Activated CD4-positive, alpha-beta T cell treated with anti-CD3 and anti-CD28 coated beads, Interleukin-2, amount 50 U/mL, for 16 hours (primary cell): ENCODE measurements around the gene LAMA2.
A peak's percentile ranks its signal among the peaks of the same experiment; 100 is the strongest.

Experiments used
- DNase-seq: peaks from one replicate; pipeline ENCODE4 v3.0.0-alpha.2; 2020

LAMA2 gene

GRCh38 chr6:129279343-129280292, 396.7 kb downstream of the LAMA2 start:
- DNase-seq = no peak

DNA sequence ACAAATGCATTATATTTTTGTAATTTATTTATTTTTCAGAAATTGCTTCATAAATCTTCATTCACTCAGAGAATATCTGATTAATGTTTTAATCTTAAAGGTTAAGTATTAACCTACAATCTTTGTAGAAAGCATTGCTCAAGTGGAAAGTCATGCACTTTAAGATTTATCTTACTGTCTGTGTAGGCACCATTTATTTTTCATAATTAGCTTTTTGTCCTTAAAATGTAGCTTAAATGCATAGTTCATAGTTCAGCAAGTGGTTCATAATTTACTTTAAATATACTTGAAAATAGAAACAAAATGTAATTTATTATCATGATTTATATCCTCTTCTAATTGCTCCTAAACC, 397.3 kb downstream of the LAMA2 start:
- no peak for DNase-seq

DNA sequence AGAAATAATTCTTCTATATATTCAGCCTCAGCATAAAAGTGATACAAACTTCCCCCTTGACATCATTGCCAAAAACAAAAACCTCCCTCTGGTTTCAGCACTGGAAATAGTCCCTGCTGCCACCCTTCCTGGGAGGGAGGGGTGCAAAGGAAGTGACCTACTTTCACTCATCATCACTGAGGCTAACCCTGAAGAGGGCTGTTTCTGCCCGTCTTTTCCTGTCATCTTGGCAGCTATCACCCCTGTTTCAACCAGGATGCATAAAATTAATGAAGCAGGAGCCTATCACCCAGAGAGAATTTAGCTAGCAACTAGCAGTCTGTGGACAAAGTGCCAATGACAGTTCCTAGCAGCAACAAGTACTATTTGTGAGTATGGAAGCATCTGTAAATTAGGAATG, 397.8 kb downstream of the LAMA2 start:
- DNase-seq = peak; percentile 61

- DNase-seq = no peak
These were observed 398.3 kb downstream of the LAMA2 start for GRCh38 chr6:129281168-129281796.

GRCh38 chr6:129282019-129282418, 399.1 kb downstream of the LAMA2 start:
- no peak for DNase-seq

DNA sequence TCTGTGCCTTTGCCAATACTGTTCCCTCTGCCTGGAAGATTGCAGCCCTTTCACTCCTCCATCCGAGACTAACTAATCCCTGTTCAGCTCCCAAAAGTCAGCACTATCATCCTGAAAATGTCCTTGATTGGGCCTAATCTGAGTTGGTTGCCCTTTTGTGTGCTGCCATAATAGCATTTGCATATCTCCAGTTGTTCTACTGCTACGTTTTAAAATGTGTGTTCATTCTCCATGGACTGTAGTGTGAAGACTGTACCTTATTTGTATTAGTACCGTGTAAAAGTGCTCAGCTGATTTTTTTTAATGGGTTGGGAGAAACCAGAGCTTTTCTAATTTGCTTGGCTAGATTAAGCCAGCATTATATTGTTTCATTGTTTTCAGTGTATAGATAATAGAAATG, 401.3 kb downstream of the LAMA2 start:
- no peak for DNase-seq

DNA sequence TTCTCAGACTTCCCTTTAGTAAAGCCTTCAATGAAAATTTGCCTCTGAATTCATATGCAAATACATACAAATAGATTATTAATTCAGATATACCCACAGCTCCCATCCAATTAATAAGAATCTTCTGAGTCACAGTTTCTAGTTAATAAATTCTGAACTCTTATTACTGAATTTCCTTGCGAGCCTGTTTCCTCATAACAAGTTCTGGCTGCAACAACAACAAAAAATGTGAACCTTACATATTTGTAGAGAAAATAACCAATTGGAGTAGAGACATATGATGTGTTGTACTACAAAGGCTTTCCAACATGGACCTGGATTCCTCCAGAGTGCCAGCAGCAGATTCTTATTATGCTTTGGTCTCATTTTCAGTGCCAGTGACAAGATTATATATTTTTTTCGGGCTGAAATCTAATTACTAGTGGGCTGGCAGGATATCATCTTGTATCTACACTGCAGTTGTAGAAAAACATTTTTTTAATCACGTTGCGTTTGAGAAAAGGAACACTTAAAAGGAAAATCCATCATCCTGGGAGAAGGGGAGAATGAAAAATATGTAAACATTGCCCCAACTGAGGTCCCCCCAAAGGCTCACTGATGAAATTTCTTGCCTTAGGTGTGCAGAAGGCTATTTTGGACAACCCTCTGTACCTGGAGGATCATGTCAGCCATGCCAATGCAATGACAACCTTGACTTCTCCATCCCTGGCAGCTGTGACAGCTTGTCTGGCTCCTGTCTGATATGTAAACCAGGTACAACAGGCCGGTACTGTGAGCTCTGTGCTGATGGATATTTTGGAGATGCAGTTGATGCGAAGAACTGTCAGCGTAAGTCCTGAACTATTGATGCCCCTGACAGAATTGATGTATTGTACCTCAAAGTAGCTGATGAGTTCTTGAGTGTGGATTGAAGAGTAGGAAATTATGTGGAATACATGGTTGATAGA, 404.6 kb downstream of the LAMA2 start:
- DNase-seq = no peak

DNA sequence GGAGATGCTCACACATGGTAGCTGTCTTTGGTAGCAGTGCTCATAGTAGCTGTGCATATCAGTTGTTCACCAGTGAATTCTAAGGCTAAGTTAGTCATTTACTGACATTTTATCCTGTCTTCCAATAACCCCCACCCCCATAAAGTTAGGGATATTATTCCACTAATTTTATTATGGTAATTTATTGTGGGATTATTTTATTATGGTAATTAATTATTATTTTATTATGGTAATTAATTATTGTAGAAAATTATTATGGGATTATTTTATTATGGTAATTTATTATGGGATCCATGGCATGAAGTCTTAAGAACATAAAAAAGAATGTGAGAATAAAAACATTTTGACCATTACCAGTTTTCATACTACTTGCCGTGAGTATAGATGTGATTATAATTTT, 406.5 kb downstream of the LAMA2 start:
- DNase-seq = no peak

GRCh38 chr6:129292836-129293235, 409.9 kb downstream of the LAMA2 start:
- no peak for DNase-seq

DNA sequence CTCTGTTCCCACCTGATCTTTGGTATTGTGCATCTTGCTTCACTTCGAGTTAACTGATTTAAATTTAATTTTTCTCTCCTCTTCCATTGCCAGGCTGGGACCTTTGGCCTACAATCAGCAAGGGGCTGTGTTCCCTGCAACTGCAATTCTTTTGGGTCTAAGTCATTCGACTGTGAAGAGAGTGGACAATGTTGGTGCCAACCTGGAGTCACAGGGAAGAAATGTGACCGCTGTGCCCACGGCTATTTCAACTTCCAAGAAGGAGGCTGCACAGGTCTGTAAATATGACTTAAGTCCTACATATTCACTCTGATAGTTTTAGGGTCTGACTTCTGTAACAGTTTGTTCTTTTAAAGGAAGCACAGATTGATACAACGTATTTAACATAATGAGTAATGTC, 414.7 kb downstream of the LAMA2 start:
- DNase-seq = no peak

GRCh38 chr6:129302671-129303070, 419.7 kb downstream of the LAMA2 start:
- no peak for DNase-seq

- DNase-seq = no peak
These were observed 423.9 kb downstream of the LAMA2 start for GRCh38 chr6:129306826-129307225.

DNA sequence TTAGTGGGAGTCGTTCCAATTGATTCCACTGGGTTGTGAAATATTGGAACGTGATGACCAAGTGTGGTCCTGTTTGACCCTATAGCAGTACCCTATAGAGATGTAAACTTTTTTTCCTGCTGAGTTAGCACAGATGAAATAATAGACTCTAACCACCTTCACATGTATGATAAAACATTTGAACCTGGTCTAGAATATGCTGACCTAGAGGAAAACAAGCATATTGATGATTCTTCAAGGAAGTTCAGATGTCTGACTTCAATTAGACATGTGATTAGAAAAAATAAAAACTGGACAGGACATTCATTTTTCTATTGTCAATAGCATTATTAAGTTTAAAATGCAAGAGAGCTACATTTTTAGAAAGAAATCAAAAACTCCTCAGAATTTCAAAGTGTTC, 424.9 kb downstream of the LAMA2 start:
- DNase-seq = no peak

- DNase-seq = no peak
These were observed 426.2 kb downstream of the LAMA2 start for GRCh38 chr6:129309154-129309553.

DNA sequence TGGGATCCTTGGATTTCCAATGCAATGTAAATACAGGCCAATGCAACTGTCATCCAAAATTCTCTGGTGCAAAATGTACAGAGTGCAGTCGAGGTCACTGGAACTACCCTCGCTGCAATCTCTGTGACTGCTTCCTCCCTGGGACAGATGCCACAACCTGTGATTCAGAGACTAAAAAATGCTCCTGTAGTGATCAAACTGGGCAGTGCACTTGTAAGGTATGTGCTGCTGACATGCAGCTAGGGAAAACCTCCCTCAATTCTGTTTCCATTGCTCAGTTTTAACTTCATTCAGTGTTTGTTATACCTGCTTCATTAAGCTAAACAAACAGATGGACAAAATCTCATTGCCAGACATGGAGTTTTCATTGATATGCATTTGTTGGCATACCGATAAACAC, 429.9 kb downstream of the LAMA2 start:
- no peak for DNase-seq

DNA sequence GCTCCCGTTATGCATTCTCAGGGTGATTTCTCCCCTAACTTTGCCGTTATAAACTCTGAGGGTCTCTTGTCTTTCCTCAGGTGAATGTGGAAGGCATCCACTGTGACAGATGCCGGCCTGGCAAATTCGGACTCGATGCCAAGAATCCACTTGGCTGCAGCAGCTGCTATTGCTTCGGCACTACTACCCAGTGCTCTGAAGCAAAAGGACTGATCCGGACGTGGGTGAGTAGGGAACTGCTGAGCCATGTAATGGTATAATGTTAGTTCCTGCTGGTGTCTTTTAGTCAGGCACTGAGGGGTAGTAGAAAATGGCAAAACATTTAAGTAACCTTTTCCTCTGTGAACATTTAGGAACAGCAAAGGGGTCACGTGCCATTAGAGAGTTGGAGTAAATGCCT, 431.6 kb downstream of the LAMA2 start:
- no peak for DNase-seq

DNA sequence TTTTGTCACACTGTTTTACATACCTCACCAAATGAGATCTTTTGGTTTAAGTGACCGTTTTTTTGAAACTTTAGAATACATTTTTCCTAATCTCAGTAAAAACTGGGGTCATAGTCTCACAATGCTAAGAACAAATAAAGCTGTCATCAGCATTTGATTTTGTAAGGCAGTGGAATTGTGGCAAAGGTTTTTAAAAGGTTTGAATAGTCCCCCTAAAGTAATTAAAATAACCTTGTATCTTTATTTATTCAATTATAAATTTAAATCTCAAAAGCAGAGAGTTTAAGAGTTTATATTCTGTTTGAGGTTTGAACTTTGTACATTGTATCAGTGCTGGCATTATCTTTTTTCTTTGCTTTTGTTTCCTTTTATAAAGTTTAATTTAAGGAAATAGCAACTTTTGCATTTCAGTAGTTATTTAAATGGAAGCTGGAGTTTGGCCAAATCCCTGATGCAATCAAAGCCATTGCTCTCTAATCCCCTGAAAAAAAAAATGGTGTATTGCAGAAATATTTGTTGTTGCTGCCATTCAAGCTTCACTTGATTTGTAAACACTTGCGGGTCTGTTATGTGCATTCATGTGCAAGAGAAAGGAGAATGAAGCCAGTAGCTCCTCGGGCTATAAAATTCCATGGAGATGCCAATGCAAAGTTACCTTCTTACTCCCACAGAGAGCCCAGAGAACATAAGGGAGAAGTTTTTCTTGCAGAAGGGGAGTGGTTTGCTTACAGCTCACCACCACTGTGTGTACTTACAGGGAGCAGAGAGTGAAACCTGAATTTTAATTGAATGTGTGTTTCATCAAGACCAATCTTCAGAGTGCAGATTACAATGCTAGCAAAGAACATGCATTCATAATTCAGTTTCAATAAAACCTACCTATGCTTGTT, 435.2 kb downstream of the LAMA2 start:
- DNase-seq = no peak

DNA sequence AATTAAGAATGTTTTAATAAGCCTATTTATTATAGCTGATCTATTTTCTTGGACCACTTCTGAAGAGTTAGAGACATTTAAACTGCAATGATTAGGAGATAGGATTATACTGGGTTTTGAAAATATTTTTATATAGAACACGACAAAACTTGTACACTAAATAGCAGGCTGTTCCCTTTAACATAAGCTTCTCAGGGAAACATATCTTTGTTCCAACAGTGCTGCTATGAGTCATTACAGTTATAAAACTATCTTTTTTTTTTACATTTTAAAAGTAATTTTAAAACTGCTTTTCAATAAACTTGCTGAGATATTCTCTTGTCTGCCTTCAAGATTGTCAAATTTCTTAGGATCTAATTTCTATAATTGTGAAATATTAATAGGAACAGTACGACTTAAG, 438.0 kb downstream of the LAMA2 start:
- DNase-seq = no peak

DNA sequence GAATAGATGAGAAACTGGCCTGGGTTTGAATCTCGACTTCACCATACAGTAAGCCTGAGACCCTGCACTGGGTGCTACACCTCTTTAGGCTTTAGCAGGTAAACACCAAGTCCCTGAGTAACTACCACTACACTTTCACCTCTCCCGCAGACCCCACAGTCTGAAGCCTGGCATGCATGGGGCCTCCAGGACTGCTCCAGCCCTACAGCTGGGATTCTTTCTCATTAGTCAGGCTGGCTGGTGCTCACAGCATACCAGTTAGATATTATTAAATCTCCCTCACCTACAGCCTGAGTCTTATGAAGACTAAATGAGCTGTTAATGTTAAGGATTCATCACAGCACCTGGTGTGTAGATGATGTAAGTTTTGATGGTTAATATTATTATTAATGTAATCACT, 438.4 kb downstream of the LAMA2 start:
- no peak for DNase-seq

- DNase-seq = no peak
These were observed 441.4 kb downstream of the LAMA2 start for GRCh38 chr6:129324345-129324744.

- no peak for DNase-seq
These were observed 446.7 kb downstream of the LAMA2 start for GRCh38 chr6:129329678-129330077.

- no peak for DNase-seq
These were observed 448.7 kb downstream of the LAMA2 start for GRCh38 chr6:129331450-129332138.
